Measurements from ENCODE around the gene TTC33.

- TF ChIP-seq REST (IDR thresholded peaks at IDR 0.05; ENCODE audit: insufficient read depth in 1 of 2, low read depth in 2 of 2, low read length in 2 of 2) (no peak), POLR2AphosphoS5 (IDR thresholded peaks at IDR 0.05; ENCODE audit: low read depth, low read length) (no peak), SIN3A (IDR thresholded peaks at IDR 0.05; ENCODE audit: borderline replicate concordance, insufficient read depth, low read length) (no peak), TAF1 (IDR thresholded peaks at IDR 0.05; ENCODE audit: borderline replicate concordance, insufficient read depth, low read length) (no peak)
Observed at GRCh38 chr5:40594811-40595210, 160.9 kb downstream of the TTC33 start.
